Measurements from ENCODE around the gene CD3D.

The CD3D gene

GRCh38 chr11:118295815-118296454 is 46.6 kb downstream of the CD3D start:
- no peak for DNase-seq

- DNase-seq: no peak
These were observed 47.3 kb downstream of the CD3D start for GRCh38 chr11:118295199-118295598.

- no peak for DNase-seq
These were observed 48.5 kb downstream of the CD3D start for GRCh38 chr11:118294053-118294452.

- no peak for DNase-seq
These were observed 50.9 kb downstream of the CD3D start for GRCh38 chr11:118291477-118292135.

- no peak for DNase-seq
These were observed 51.6 kb downstream of the CD3D start for GRCh38 chr11:118290923-118291322.

- no peak for DNase-seq
These were observed 53.1 kb downstream of the CD3D start for GRCh38 chr11:118289401-118289800.
